GM12878 (cell line): ENCODE measurements around the gene EIF2D. TPM values are rescaled to one million over a fixed set of nuclear protein-coding genes. Genes with fewer than 3 reads are reported as not detected.
A peak's percentile ranks its signal among the peaks of the same experiment; 100 is the strongest.

Source experiments
- CHD2 ChIP-seq: IDR thresholded peaks from 2 replicates; pipeline ENCODE4 v1.6.1; 2011; ENCODE audit warnings: low read depth, low read length, improper control_type of control experiment, borderline replicate concordance
- CHD4 ChIP-seq: fragments of 200-600 bp; sonication (generic); IDR thresholded peaks from 2 replicates; pipeline ENCODE4 v1.6.1; 2016; ENCODE audit warnings: mild to moderate bottlenecking
- EED ChIP-seq: sonication (generic); IDR thresholded peaks from 2 replicates; pipeline ENCODE4 v1.6.1; 2016; ENCODE audit warnings: antibody characterized with exemption, low read depth
- MEF2B ChIP-seq: fragments of 450-650 bp; IDR thresholded peaks from 2 replicates; pipeline ENCODE4 v1.6.1; 2018; ENCODE audit warnings: mild to moderate bottlenecking, moderate library complexity; ENCODE audit not compliant: partially characterized antibody, poor library complexity, severe bottlenecking
- RUNX3 ChIP-seq: IDR thresholded peaks from 2 replicates; pipeline ENCODE4 v1.6.1; 2012; ENCODE audit warnings: low read length, inconsistent platforms
- STAT3 ChIP-seq: IDR thresholded peaks from 2 replicates; pipeline ENCODE4 v1.6.1; 2011; ENCODE audit warnings: low read depth, low read length, improper control_type of control experiment
- polyA plus RNA-seq, 11 experiments: library from polyadenylated mRNA; depleted of rRNA in 4 of 11; unstranded in 6 of 11; stranded (reverse) in 5 of 11; fragments of >200 nt; fragmentation: Nextera tagmentation in 4 of 11; fragmentation: Illumina TruSeq in 1 of 11; extraction: Ambion mirVana in 4 of 11; extraction: Trizol in 1 of 11; gene quantifications; 1 replicate in 1 of 11; 2 replicates in 10 of 11; pipeline versions ENCODE4 v1.2.1 to v1.2.3, GENCODE V29; 2011 to 2016; ENCODE audit warnings: inconsistent platforms in 2 of 11, missing spikeins in 2 of 11, low read depth in 1 of 11
- total RNA-seq, 4 experiments: library from RNA; depleted of rRNA in 3 of 4; stranded (reverse); fragments of >200 nt in 3 of 4; fragmentation: Illumina TruSeq in 1 of 4; extraction: Trizol in 1 of 4; gene quantifications; 2 replicates each; pipeline versions ENCODE4 v1.2.1 to v1.2.3, GENCODE V29; 2013 to 2021
- TF ChIP-seq, protein P1 (sequence below): IDR thresholded peaks from 2 replicates; pipeline ENCODE4 v1.6.1; 2012; ENCODE audit warnings: mild to moderate bottlenecking, low read depth, low read length
- TF ChIP-seq, protein P2 (sequence below): fragments of 450-650 bp; IDR thresholded peaks from 2 replicates; pipeline ENCODE4 v1.6.1; 2016; ENCODE audit warnings: mild to moderate bottlenecking
- TF ChIP-seq, protein P3 (sequence below): fragments of 450-650 bp; IDR thresholded peaks from 2 replicates; pipeline ENCODE4 v1.6.1; 2018; ENCODE audit warnings: mild to moderate bottlenecking, low read depth, moderate library complexity; ENCODE audit not compliant: partially characterized antibody
- TF ChIP-seq, protein P4 (sequence below): IDR thresholded peaks from 2 replicates; pipeline ENCODE4 v1.6.1; 2012; ENCODE audit warnings: improper control_type of control experiment, low read depth, low read length; ENCODE audit not compliant: insufficient replicate concordance
- TF ChIP-seq, protein P5 (sequence below): fragments of 150-350 bp; IDR thresholded peaks from 2 replicates; pipeline ENCODE4 v1.6.1; 2016; ENCODE audit warnings: low read depth, low read length

Gene EIF2D
- total and polyA plus RNA-seq, 10 of the 15 experiments (the other 5 are each of a cell fraction or from before 2014, with no cell fraction given) = 65.2 to 133 (median 79.0) TPM

DNA sequence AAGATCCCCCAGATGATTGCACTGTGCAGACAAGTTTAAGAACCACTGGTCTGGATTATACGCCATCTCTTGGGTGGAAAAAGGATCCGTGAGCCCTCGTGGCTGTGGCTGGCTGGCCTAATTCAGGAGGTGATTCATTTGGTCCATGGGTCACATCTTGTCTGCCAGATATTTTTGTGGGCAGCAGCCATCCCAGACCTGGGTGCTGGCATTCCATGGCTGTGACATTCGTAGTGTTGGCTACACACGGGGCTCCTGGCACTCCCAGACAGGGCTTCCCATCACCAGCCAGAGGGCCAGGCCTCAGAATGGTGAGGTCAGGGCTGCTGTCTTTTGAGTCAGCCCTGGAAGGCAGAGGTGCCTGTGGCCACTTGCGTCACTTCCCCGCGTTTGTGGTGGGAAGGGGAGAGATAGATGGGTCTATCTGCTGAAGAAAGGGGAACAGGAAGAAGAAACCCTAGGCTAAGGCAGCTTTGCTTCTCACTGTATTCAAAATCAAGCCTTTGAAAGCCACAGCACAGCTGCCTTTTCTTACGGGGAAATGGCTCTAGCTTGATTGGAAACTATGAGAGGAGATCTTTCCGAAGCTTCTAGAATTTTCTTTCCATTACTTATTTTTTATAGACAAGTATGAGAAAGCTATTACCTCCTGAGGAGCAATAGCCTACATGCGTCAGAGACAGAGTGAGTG is 32.4 kb downstream of the EIF2D start (continued):
- TF ChIP-seq, protein P1, sequence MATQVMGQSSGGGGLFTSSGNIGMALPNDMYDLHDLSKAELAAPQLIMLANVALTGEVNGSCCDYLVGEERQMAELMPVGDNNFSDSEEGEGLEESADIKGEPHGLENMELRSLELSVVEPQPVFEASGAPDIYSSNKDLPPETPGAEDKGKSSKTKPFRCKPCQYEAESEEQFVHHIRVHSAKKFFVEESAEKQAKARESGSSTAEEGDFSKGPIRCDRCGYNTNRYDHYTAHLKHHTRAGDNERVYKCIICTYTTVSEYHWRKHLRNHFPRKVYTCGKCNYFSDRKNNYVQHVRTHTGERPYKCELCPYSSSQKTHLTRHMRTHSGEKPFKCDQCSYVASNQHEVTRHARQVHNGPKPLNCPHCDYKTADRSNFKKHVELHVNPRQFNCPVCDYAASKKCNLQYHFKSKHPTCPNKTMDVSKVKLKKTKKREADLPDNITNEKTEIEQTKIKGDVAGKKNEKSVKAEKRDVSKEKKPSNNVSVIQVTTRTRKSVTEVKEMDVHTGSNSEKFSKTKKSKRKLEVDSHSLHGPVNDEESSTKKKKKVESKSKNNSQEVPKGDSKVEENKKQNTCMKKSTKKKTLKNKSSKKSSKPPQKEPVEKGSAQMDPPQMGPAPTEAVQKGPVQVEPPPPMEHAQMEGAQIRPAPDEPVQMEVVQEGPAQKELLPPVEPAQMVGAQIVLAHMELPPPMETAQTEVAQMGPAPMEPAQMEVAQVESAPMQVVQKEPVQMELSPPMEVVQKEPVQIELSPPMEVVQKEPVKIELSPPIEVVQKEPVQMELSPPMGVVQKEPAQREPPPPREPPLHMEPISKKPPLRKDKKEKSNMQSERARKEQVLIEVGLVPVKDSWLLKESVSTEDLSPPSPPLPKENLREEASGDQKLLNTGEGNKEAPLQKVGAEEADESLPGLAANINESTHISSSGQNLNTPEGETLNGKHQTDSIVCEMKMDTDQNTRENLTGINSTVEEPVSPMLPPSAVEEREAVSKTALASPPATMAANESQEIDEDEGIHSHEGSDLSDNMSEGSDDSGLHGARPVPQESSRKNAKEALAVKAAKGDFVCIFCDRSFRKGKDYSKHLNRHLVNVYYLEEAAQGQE = no peak
- TF ChIP-seq CHD4 (no peak), RUNX3 (peak; percentile 96), MEF2B (peak; percentile 29), EED (peak; percentile 94), STAT3 (no peak), CHD2 (peak; percentile 39; the same call in 1 of the 2 replicates)
- TF ChIP-seq, protein P2, sequence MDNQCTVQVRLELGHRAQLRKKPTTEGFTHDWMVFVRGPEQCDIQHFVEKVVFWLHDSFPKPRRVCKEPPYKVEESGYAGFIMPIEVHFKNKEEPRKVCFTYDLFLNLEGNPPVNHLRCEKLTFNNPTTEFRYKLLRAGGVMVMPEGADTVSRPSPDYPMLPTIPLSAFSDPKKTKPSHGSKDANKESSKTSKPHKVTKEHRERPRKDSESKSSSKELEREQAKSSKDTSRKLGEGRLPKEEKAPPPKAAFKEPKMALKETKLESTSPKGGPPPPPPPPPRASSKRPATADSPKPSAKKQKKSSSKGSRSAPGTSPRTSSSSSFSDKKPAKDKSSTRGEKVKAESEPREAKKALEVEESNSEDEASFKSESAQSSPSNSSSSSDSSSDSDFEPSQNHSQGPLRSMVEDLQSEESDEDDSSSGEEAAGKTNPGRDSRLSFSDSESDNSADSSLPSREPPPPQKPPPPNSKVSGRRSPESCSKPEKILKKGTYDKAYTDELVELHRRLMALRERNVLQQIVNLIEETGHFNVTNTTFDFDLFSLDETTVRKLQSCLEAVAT = peak; percentile 75
- TF ChIP-seq, protein P3, sequence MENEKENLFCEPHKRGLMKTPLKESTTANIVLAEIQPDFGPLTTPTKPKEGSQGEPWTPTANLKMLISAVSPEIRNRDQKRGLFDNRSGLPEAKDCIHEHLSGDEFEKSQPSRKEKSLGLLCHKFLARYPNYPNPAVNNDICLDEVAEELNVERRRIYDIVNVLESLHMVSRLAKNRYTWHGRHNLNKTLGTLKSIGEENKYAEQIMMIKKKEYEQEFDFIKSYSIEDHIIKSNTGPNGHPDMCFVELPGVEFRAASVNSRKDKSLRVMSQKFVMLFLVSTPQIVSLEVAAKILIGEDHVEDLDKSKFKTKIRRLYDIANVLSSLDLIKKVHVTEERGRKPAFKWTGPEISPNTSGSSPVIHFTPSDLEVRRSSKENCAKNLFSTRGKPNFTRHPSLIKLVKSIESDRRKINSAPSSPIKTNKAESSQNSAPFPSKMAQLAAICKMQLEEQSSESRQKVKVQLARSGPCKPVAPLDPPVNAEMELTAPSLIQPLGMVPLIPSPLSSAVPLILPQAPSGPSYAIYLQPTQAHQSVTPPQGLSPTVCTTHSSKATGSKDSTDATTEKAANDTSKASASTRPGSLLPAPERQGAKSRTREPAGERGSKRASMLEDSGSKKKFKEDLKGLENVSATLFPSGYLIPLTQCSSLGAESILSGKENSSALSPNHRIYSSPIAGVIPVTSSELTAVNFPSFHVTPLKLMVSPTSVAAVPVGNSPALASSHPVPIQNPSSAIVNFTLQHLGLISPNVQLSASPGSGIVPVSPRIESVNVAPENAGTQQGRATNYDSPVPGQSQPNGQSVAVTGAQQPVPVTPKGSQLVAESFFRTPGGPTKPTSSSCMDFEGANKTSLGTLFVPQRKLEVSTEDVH = peak; percentile 92
- TF ChIP-seq, protein P4, sequence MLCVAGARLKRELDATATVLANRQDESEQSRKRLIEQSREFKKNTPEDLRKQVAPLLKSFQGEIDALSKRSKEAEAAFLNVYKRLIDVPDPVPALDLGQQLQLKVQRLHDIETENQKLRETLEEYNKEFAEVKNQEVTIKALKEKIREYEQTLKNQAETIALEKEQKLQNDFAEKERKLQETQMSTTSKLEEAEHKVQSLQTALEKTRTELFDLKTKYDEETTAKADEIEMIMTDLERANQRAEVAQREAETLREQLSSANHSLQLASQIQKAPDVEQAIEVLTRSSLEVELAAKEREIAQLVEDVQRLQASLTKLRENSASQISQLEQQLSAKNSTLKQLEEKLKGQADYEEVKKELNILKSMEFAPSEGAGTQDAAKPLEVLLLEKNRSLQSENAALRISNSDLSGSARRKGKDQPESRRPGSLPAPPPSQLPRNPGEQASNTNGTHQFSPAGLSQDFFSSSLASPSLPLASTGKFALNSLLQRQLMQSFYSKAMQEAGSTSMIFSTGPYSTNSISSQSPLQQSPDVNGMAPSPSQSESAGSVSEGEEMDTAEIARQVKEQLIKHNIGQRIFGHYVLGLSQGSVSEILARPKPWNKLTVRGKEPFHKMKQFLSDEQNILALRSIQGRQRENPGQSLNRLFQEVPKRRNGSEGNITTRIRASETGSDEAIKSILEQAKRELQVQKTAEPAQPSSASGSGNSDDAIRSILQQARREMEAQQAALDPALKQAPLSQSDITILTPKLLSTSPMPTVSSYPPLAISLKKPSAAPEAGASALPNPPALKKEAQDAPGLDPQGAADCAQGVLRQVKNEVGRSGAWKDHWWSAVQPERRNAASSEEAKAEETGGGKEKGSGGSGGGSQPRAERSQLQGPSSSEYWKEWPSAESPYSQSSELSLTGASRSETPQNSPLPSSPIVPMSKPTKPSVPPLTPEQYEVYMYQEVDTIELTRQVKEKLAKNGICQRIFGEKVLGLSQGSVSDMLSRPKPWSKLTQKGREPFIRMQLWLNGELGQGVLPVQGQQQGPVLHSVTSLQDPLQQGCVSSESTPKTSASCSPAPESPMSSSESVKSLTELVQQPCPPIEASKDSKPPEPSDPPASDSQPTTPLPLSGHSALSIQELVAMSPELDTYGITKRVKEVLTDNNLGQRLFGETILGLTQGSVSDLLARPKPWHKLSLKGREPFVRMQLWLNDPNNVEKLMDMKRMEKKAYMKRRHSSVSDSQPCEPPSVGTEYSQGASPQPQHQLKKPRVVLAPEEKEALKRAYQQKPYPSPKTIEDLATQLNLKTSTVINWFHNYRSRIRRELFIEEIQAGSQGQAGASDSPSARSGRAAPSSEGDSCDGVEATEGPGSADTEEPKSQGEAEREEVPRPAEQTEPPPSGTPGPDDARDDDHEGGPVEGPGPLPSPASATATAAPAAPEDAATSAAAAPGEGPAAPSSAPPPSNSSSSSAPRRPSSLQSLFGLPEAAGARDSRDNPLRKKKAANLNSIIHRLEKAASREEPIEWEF = no peak
- TF ChIP-seq, protein P5, sequence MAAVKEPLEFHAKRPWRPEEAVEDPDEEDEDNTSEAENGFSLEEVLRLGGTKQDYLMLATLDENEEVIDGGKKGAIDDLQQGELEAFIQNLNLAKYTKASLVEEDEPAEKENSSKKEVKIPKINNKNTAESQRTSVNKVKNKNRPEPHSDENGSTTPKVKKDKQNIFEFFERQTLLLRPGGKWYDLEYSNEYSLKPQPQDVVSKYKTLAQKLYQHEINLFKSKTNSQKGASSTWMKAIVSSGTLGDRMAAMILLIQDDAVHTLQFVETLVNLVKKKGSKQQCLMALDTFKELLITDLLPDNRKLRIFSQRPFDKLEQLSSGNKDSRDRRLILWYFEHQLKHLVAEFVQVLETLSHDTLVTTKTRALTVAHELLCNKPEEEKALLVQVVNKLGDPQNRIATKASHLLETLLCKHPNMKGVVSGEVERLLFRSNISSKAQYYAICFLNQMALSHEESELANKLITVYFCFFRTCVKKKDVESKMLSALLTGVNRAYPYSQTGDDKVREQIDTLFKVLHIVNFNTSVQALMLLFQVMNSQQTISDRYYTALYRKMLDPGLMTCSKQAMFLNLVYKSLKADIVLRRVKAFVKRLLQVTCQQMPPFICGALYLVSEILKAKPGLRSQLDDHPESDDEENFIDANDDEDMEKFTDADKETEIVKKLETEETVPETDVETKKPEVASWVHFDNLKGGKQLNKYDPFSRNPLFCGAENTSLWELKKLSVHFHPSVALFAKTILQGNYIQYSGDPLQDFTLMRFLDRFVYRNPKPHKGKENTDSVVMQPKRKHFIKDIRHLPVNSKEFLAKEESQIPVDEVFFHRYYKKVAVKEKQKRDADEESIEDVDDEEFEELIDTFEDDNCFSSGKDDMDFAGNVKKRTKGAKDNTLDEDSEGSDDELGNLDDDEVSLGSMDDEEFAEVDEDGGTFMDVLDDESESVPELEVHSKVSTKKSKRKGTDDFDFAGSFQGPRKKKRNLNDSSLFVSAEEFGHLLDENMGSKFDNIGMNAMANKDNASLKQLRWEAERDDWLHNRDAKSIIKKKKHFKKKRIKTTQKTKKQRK = no peak
